ENCODE results near the gene PTPN9. TPM values are rescaled to one million over a fixed set of nuclear protein-coding genes. Genes with fewer than 3 reads are reported as not detected.
A peak's percentile ranks its signal among the peaks of the same experiment; 100 is the strongest.

The PTPN9 gene
- total and polyA plus RNA-seq, 2 of the 13 experiments (the other 11 are each of a cell fraction or from before 2014, with no cell fraction given) = 16.6 to 19.9 TPM

DNA sequence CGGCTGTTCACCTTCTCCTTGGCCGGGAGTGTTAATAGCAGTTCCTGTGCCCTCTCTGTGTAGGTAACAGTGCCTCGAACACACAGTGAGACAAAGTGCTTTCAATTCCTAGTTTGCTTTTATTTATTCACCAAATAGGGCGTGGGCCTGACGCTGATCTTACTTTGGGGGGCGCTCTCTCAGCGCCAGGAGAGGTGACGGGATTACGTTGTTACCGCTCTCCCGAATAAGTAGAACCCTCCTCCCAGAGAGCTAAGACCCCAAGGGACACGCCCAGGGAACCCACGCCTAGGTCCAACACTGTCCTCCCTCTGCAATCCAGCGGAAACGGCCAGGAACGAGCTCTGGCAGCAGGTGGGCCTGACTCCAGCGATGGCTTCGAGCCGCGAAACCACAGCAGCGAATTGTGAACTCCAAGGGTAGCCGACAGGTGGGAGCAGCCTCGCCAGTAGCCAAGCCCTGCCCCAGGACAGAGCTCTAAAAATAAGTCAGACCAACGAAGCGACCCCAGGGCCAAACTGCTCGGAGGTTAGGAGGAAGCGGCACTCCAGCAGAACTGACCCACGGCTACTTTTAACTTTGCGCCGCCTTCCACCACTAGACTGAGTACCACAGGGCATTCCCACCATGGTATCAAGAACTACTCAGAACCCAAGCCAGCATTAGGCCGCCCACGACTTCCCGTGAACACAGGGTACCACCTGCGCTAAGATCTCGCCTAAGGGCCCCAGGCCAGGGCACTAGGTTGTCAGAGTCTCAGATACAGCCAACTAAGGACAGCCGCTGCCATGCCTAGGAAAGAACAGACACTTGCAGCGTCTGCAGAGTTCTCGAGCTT lies 126.0 kb downstream of the PTPN9 start (continued):
- no peak for TF ChIP-seq ZNF672 (CRISPR knock-in tag; IDR thresholded peaks at IDR 0.05)
- TF ChIP-seq GABPA (IDR thresholded peaks at IDR 0.05; ENCODE audit: low read depth, low read length) = no peak
- no peak for TF ChIP-seq GABPA (CRISPR knock-in tag; IDR thresholded peaks at IDR 0.05; ENCODE audit: low read depth)
- TF ChIP-seq RORA (CRISPR knock-in tag; IDR thresholded peaks at IDR 0.05) = no peak
- TF ChIP-seq STAG1 (CRISPR knock-in tag; IDR thresholded peaks at IDR 0.05) = no peak
- 0 out of 2 replicates have a peak, but pooled peaks have one; percentile 29 for TF ChIP-seq KDM5A (IDR thresholded peaks at IDR 0.05; ENCODE audit: borderline replicate concordance, low read length)
- TF ChIP-seq, protein P1, sequence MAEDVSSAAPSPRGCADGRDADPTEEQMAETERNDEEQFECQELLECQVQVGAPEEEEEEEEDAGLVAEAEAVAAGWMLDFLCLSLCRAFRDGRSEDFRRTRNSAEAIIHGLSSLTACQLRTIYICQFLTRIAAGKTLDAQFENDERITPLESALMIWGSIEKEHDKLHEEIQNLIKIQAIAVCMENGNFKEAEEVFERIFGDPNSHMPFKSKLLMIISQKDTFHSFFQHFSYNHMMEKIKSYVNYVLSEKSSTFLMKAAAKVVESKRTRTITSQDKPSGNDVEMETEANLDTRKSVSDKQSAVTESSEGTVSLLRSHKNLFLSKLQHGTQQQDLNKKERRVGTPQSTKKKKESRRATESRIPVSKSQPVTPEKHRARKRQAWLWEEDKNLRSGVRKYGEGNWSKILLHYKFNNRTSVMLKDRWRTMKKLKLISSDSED (CRISPR knock-in tag; IDR thresholded peaks at IDR 0.05) = no peak
- TF ChIP-seq, protein P2, sequence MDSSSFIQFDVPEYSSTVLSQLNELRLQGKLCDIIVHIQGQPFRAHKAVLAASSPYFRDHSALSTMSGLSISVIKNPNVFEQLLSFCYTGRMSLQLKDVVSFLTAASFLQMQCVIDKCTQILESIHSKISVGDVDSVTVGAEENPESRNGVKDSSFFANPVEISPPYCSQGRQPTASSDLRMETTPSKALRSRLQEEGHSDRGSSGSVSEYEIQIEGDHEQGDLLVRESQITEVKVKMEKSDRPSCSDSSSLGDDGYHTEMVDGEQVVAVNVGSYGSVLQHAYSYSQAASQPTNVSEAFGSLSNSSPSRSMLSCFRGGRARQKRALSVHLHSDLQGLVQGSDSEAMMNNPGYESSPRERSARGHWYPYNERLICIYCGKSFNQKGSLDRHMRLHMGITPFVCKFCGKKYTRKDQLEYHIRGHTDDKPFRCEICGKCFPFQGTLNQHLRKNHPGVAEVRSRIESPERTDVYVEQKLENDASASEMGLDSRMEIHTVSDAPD (CRISPR knock-in tag; IDR thresholded peaks at IDR 0.05) = no peak
- no peak for TF ChIP-seq SOX13 (IDR thresholded peaks at IDR 0.05)
- TF ChIP-seq SOX13 (CRISPR knock-in tag; conservative IDR thresholded peaks at IDR 0.05 in 1 of 2, IDR thresholded peaks at IDR 0.05 in 1 of 2) = no peak
- TF ChIP-seq KLF11 (CRISPR knock-in tag; IDR thresholded peaks at IDR 0.05) = no peak
- no peak for TF ChIP-seq ZNF7 (CRISPR knock-in tag; IDR thresholded peaks at IDR 0.05)
- TF ChIP-seq ZNF10 (CRISPR knock-in tag; IDR thresholded peaks at IDR 0.05; ENCODE audit: borderline replicate concordance, low read depth) = no peak
- TF ChIP-seq ZNF883 (CRISPR knock-in tag; IDR thresholded peaks at IDR 0.05; ENCODE audit: not compliant biosample characterization) = peak; percentile 0
- no peak for TF ChIP-seq NFKBIZ (CRISPR knock-in tag; IDR thresholded peaks at IDR 0.05)
- peak in 1 of 2 experiments; percentile 47; a peak in 2 of 4 replicates for TF ChIP-seq POLR2A (IDR thresholded peaks at IDR 0.05; ENCODE audit: insufficient read depth in 1 of 2, low read depth in 2 of 2, low read length in 2 of 2)
- TF ChIP-seq SRF (IDR thresholded peaks at IDR 0.05; ENCODE audit: low read depth, low read length) = peak; percentile 33; the same call in 1 of the 2 replicates
- no peak for TF ChIP-seq FOSL1 (CRISPR knock-in tag; IDR thresholded peaks at IDR 0.05; ENCODE audit: borderline replicate concordance)
- no peak for TF ChIP-seq CBX5 (CRISPR knock-in tag; IDR thresholded peaks at IDR 0.05; ENCODE audit: borderline replicate concordance)
- no peak for TF ChIP-seq ZNF121 (CRISPR knock-in tag; IDR thresholded peaks at IDR 0.05)
- TF ChIP-seq, protein P3, sequence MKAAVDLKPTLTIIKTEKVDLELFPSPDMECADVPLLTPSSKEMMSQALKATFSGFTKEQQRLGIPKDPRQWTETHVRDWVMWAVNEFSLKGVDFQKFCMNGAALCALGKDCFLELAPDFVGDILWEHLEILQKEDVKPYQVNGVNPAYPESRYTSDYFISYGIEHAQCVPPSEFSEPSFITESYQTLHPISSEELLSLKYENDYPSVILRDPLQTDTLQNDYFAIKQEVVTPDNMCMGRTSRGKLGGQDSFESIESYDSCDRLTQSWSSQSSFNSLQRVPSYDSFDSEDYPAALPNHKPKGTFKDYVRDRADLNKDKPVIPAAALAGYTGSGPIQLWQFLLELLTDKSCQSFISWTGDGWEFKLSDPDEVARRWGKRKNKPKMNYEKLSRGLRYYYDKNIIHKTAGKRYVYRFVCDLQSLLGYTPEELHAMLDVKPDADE (CRISPR knock-in tag; IDR thresholded peaks at IDR 0.05) = 0 out of 2 replicates have a peak, but pooled peaks have one; percentile 69
- no peak for TF ChIP-seq NFIB (CRISPR knock-in tag; IDR thresholded peaks at IDR 0.05; ENCODE audit: borderline replicate concordance)
- TF ChIP-seq HIC2 (CRISPR knock-in tag; IDR thresholded peaks at IDR 0.05; ENCODE audit: low read depth) = no peak
- peak; percentile 18; the same call in 1 of the 2 replicates for TF ChIP-seq ZNF230 (CRISPR knock-in tag; IDR thresholded peaks at IDR 0.05)
- 0 out of 2 replicates have a peak, but pooled peaks have one; percentile 3 for TF ChIP-seq KDM2A (CRISPR knock-in tag; IDR thresholded peaks at IDR 0.05; ENCODE audit: borderline replicate concordance, low read depth)

Measured in HepG2 (cell line).